Stimulated activated CD4-positive, alpha-beta T cell treated with anti-CD3 and anti-CD28 coated beads, Interleukin-1b, Interleukin-23, amount 100 ng/mL, for 1 hour (primary cell): Measurements from ENCODE around the gene C1GALT1.
"Not testable (repeated sequence)": the region's sequence is repeated elsewhere in the genome, so short reads cannot be mapped to it uniquely, and the experiment has no call there.

Source experiments
- DNase-seq, 2 donors: peaks; one replicate each; pipeline ENCODE4 v3.0.0-alpha.2; 2020; ENCODE audit warnings: low read depth in 2 of 2

C1GALT1 gene

GRCh38 chr7:7237201-7237977 lies 55.0 kb downstream of the C1GALT1 start:
- DNase-seq, result no peak

GRCh38 chr7:7237978-7238267 lies 55.6 kb downstream of the C1GALT1 start:
- no peak for DNase-seq

GRCh38 chr7:7239346-7239745 lies 57.0 kb downstream of the C1GALT1 start:
- DNase-seq, result no peak

GRCh38 chr7:7242899-7243298 lies 60.6 kb downstream of the C1GALT1 start:
- no peak for DNase-seq

GRCh38 chr7:7245233-7245632 lies 62.9 kb downstream of the C1GALT1 start:
- DNase-seq, result not testable (repeated sequence)

GRCh38 chr7:7246223-7246622 lies 63.9 kb downstream of the C1GALT1 start:
- no peak for DNase-seq

GRCh38 chr7:7247658-7248057 lies 65.3 kb downstream of the C1GALT1 start:
- no peak for DNase-seq

- DNase-seq, result no peak
These were observed 67.5 kb downstream of the C1GALT1 start for GRCh38 chr7:7249814-7250213.

GRCh38 chr7:7251742-7252141 lies 69.4 kb downstream of the C1GALT1 start:
- DNase-seq, result no peak

- DNase-seq, result no peak
These were observed 72.0 kb downstream of the C1GALT1 start for GRCh38 chr7:7254319-7254718.

- DNase-seq, result no peak
These were observed 72.6 kb downstream of the C1GALT1 start for GRCh38 chr7:7254908-7255307.

GRCh38 chr7:7256731-7257274 lies 74.5 kb downstream of the C1GALT1 start:
- no peak for DNase-seq

- no peak for DNase-seq
These were observed 75.8 kb downstream of the C1GALT1 start for GRCh38 chr7:7257899-7258692.

- no peak for DNase-seq
These were observed 79.5 kb downstream of the C1GALT1 start for GRCh38 chr7:7261863-7262262.

GRCh38 chr7:7263297-7264230 lies 81.2 kb downstream of the C1GALT1 start:
- no peak for DNase-seq

- DNase-seq, result no peak
These were observed 82.1 kb downstream of the C1GALT1 start for GRCh38 chr7:7264306-7265040.

- DNase-seq, result no peak
These were observed 83.0 kb downstream of the C1GALT1 start for GRCh38 chr7:7265081-7266075.

- no peak for DNase-seq
These were observed 84.0 kb downstream of the C1GALT1 start for GRCh38 chr7:7266257-7266881.

- DNase-seq, result no peak
These were observed 88.9 kb downstream of the C1GALT1 start for GRCh38 chr7:7271094-7271874.
